ENCODE results near the gene SRRD. TPM values are rescaled to one million over a fixed set of nuclear protein-coding genes. Genes with fewer than 3 reads are reported as not detected.

Gene SRRD
- total RNA-seq, 1 experiment from 2014 or later = 25.6 TPM

DNA sequence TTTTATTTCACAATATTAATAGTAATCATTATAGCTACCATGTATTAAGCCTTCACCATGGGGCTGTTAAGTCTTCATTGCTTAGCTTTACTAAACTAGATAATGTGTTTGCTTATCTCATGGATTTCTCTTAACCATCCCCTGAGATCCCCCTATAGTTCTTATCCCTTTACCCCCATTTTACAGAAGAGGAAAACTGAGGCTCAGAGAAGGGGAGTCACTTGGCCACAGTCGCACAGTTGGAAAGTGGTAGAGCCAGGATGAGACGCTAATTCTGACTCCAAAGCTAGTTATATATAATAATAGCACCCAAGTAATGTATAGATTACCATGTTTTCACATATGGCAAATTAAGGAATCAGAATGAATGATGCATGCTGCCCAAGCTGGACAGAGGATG, 38.3 kb downstream of the SRRD start:
- Mint-ChIP-seq H3K36me3 (ENCODE audit: insufficient read depth, unreplicated experiment) (peaks cover 7% of the 10 kb centered on the region), H3K27ac (ENCODE audit: unreplicated experiment) (no peak overlapping the region), H3K9me3 (ENCODE audit: low read depth, unreplicated experiment) (no peaks in the 10 kb centered on the region), H3K4me3 (ENCODE audit: low read depth, unreplicated experiment) (no peak overlapping the region), H3K4me1 (ENCODE audit: low read depth, unreplicated experiment) (no peaks in the 10 kb centered on the region), H3K27me3 (ENCODE audit: unreplicated experiment) (no peaks in the 10 kb centered on the region)
- BruUV-seq (replicated peaks) = no TSS peak
- TF ChIP-seq, protein P1, sequence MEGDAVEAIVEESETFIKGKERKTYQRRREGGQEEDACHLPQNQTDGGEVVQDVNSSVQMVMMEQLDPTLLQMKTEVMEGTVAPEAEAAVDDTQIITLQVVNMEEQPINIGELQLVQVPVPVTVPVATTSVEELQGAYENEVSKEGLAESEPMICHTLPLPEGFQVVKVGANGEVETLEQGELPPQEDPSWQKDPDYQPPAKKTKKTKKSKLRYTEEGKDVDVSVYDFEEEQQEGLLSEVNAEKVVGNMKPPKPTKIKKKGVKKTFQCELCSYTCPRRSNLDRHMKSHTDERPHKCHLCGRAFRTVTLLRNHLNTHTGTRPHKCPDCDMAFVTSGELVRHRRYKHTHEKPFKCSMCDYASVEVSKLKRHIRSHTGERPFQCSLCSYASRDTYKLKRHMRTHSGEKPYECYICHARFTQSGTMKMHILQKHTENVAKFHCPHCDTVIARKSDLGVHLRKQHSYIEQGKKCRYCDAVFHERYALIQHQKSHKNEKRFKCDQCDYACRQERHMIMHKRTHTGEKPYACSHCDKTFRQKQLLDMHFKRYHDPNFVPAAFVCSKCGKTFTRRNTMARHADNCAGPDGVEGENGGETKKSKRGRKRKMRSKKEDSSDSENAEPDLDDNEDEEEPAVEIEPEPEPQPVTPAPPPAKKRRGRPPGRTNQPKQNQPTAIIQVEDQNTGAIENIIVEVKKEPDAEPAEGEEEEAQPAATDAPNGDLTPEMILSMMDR (IDR thresholded peaks at IDR 0.05; ENCODE audit: unreplicated experiment) = no peak
- no peak for DNase-seq
- intact Hi-C loops (cut with micrococcal nuclease; ENCODE audit: unreplicated experiment) = no loop called here
- CTCF ChIA-PET = no interaction called here

DNA sequence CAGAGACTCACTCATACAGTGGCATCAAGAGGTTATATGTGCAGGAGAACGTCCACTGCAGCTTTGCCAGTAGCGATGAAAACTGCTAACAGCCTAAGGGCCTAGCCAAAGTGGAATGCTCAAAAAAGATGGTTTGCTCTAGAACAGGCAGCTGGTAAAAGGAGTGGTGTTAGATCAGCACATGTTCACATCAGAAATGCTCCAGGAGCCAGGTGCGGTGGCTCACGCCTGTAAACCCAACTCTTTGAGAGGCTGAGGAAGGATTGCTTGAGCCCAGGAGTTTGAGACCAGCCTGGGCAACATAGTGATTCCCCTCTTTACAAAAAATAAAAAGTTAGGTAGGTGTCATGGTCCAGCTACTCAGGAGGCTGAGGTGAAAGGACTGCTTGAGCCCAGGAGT, 38.9 kb downstream of the SRRD start:
- no peaks in the 10 kb centered on the region for H3K4me1 Mint-ChIP-seq (ENCODE audit: low read depth, unreplicated experiment)
- H3K27ac Mint-ChIP-seq (ENCODE audit: unreplicated experiment) = no peak overlapping the region
- intact Hi-C loops (cut with micrococcal nuclease; ENCODE audit: unreplicated experiment) = no loop called here
- H3K36me3 Mint-ChIP-seq (ENCODE audit: insufficient read depth, unreplicated experiment) = peaks cover 7% of the 10 kb centered on the region
- H3K9me3 Mint-ChIP-seq (ENCODE audit: low read depth, unreplicated experiment) = no peaks in the 10 kb centered on the region
- no TSS peak for BruUV-seq (replicated peaks)
- H3K27me3 Mint-ChIP-seq (ENCODE audit: unreplicated experiment) = no peaks in the 10 kb centered on the region
- no peak for DNase-seq
- CTCF ChIA-PET = no interaction called here
- TF ChIP-seq, protein P1 (IDR thresholded peaks at IDR 0.05; ENCODE audit: unreplicated experiment) = no peak
- no peak overlapping the region for H3K4me3 Mint-ChIP-seq (ENCODE audit: low read depth, unreplicated experiment)

DNA sequence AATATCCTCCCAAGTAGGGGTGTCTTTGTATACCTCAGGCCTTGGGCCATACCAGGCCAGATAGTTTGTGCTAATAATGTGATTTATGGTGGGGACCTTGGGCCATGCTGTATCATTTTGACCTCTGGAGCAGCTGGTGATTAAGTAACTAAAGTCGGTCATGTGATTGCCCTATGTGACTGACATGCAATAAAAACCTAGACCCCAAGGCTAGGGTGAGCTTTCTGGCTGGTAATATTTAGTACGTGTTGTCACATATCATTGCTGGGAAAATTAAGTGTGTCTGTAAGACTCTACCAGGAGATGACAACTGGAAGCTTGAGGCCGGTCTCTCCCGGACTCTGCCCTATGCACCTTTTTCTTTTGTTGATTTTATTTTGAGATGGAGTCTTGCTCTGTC, 41.2 kb downstream of the SRRD start:
- no peaks in the 10 kb centered on the region for H3K36me3 Mint-ChIP-seq (ENCODE audit: insufficient read depth, unreplicated experiment)
- BruUV-seq (replicated peaks) = no TSS peak

DNA sequence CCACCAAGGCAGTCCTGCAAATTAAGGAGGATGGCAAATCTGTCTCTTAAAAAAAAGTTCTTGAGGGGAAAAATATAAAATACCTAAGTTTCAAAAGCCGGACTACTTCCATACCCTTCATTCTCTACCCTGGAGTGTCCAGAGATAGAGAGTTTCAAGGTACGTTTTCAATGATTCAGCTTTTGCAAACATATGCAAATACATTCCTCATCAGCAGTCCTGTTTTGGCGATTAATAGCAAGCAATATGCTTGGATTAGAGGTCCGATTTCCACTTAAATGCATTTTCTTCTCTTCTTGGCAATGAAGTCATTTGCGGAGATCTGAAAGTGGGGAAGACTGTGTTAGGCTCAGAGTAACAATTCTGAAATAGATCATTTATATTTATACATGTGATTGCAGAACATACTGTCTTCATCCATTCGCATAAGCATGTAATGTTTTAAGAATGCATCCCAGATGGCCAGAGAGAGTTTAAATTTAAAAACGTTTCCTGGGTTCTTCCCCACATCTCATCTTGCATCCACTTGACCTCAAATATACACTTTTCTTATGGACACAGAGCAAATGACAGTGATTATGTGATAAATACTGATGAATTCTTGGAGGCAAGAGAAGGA, 42.4 kb downstream of the SRRD start:
- intact Hi-C loops (cut with micrococcal nuclease; ENCODE audit: unreplicated experiment) = no loop called here
- H3K27ac Mint-ChIP-seq (ENCODE audit: unreplicated experiment) = no peak overlapping the region
- no peak overlapping the region for H3K4me3 Mint-ChIP-seq (ENCODE audit: low read depth, unreplicated experiment)
- no peaks in the 10 kb centered on the region for H3K36me3 Mint-ChIP-seq (ENCODE audit: insufficient read depth, unreplicated experiment)
- no peaks in the 10 kb centered on the region for H3K4me1 Mint-ChIP-seq (ENCODE audit: low read depth, unreplicated experiment)
- no TSS peak for BruUV-seq (replicated peaks)
- TF ChIP-seq, protein P1 (IDR thresholded peaks at IDR 0.05; ENCODE audit: unreplicated experiment) = no peak
- CTCF ChIA-PET = no interaction called here
- H3K27me3 Mint-ChIP-seq (ENCODE audit: unreplicated experiment) = no peaks in the 10 kb centered on the region
- no peak for DNase-seq
- H3K9me3 Mint-ChIP-seq (ENCODE audit: low read depth, unreplicated experiment) = no peaks in the 10 kb centered on the region

More for the DNA sequence above, 41.2 kb downstream of the SRRD start:
- no peak overlapping the region for H3K27ac Mint-ChIP-seq (ENCODE audit: unreplicated experiment)
- H3K4me3 Mint-ChIP-seq (ENCODE audit: low read depth, unreplicated experiment) = no peak overlapping the region
- no peak for DNase-seq
- CTCF ChIA-PET = no interaction called here
- intact Hi-C loops (cut with micrococcal nuclease; ENCODE audit: unreplicated experiment) = no loop called here
- H3K4me1 Mint-ChIP-seq (ENCODE audit: low read depth, unreplicated experiment) = no peaks in the 10 kb centered on the region
- TF ChIP-seq, protein P1 (IDR thresholded peaks at IDR 0.05; ENCODE audit: unreplicated experiment) = no peak
- no peaks in the 10 kb centered on the region for H3K27me3 Mint-ChIP-seq (ENCODE audit: unreplicated experiment)
- no peaks in the 10 kb centered on the region for H3K9me3 Mint-ChIP-seq (ENCODE audit: low read depth, unreplicated experiment)
